ENCODE data around the gene POMC.

DNA sequence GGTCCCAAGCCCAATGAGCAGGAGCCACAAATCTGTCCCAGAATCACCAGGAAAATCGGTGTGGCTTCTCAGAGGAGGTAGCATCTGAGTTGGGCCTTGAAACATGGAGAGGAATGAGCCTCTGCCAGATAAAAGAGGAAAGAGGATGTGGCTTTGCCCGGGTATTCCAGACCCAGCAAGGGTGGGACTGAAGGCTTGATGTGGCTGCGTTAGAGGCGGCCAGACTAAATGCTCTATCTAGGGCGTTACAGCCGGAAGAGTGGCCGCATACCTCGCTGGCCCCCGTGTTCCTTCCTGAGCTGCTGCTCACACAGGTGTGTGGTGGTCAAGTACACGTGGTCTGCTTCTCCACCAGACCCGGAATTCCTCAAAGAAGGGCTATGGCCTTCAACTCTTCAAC is 33.9 kb upstream of the POMC start:
- TF ChIP-seq, protein P1, sequence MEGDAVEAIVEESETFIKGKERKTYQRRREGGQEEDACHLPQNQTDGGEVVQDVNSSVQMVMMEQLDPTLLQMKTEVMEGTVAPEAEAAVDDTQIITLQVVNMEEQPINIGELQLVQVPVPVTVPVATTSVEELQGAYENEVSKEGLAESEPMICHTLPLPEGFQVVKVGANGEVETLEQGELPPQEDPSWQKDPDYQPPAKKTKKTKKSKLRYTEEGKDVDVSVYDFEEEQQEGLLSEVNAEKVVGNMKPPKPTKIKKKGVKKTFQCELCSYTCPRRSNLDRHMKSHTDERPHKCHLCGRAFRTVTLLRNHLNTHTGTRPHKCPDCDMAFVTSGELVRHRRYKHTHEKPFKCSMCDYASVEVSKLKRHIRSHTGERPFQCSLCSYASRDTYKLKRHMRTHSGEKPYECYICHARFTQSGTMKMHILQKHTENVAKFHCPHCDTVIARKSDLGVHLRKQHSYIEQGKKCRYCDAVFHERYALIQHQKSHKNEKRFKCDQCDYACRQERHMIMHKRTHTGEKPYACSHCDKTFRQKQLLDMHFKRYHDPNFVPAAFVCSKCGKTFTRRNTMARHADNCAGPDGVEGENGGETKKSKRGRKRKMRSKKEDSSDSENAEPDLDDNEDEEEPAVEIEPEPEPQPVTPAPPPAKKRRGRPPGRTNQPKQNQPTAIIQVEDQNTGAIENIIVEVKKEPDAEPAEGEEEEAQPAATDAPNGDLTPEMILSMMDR (IDR thresholded peaks at IDR 0.05), result no peak
- no peak for TF ChIP-seq POLR2A (IDR thresholded peaks at IDR 0.05)
